Naive thymus-derived CD8-positive, alpha-beta T cell (primary cell): Measurements from ENCODE around the gene DPM2. TPM values are rescaled to one million over a fixed set of nuclear protein-coding genes. Genes with fewer than 3 reads are reported as not detected.

ENCODE experiments used
- ATAC-seq, 2 donors: fragments of 150-1000 bp; cut with Tn5 transposase in 1 of 2; sonication (Bioruptor Pico), chemical (Tn5 transposase) in 1 of 2; 1 replicate in 1 of 2; 2 replicates in 1 of 2; pipeline ENCODE4 v1.10.0; 2021; ENCODE audit warnings: mild to moderate bottlenecking in 2 of 2, moderate library complexity in 2 of 2
- POLR2A ChIA-PET: fragments of 350-600 bp; sonication (Branson Sonifier 250); formaldehyde crosslinking; loops from one replicate; lab custom pipeline; 2021; ENCODE audit warnings: antibody characterized with exemption; lab: Charles Lee
- DNase-seq, 10 donors: peaks; one replicate each; pipeline versions ENCODE4 v3.0.0 to v3.0.0-alpha.2; 2020 to 2022
- H3K27ac Mint-ChIP-seq, 10 donors: one replicate each; pipeline ENCODE4 v1.8.0; 2020 to 2022; ENCODE audit warnings: mild to moderate bottlenecking in 10 of 10, mixed read lengths in 10 of 10, moderate library complexity in 4 of 10, inconsistent platforms in 1 of 10
- H3K27me3 Mint-ChIP-seq, 5 donors: one replicate each; pipeline ENCODE4 v1.8.0; 2021 to 2022; ENCODE audit warnings: mixed read lengths in 5 of 5
- H3K36me3 Mint-ChIP-seq, 3 donors: one replicate each; pipeline ENCODE4 v1.8.0; 2020 to 2022; ENCODE audit warnings: mixed read lengths in 3 of 3, mild to moderate bottlenecking in 2 of 3, inconsistent platforms in 1 of 3
- H3K4me1 Mint-ChIP-seq, 4 donors: one replicate each; pipeline ENCODE4 v1.8.0; 2021 to 2022; ENCODE audit warnings: mixed read lengths in 4 of 4
- H3K4me3 Mint-ChIP-seq, 10 donors: one replicate each; pipeline ENCODE4 v1.8.0; 2020 to 2022; ENCODE audit warnings: mild to moderate bottlenecking in 10 of 10, mixed read lengths in 10 of 10, moderate library complexity in 6 of 10, inconsistent platforms in 1 of 10
- H3K9me3 Mint-ChIP-seq, 9 donors: one replicate each; pipeline ENCODE4 v1.8.0; 2020 to 2022; ENCODE audit warnings: mixed read lengths in 9 of 9, mild to moderate bottlenecking in 3 of 9, inconsistent platforms in 1 of 9, moderate library complexity in 1 of 9
- polyA plus RNA-seq, 3 donors: library from polyadenylated mRNA; unstranded; fragments of 300-500 nt; fragmentation: Illumina TruSeq; gene quantifications; one replicate each; pipeline ENCODE4 v1.2.3, GENCODE V29; 2021
- total RNA-seq, 8 experiments: library from RNA in 2 of 8; stranded (reverse) in 2 of 8; gene quantifications; one replicate each; pipeline ENCODE4 v1.2.3 and lab custom pipeline; 2021 to 2026

DPM2 gene
- total and polyA plus RNA-seq, 5 experiments from 2014 or later, result 28.5 to 74.6 (median 34.7) TPM

DNA sequence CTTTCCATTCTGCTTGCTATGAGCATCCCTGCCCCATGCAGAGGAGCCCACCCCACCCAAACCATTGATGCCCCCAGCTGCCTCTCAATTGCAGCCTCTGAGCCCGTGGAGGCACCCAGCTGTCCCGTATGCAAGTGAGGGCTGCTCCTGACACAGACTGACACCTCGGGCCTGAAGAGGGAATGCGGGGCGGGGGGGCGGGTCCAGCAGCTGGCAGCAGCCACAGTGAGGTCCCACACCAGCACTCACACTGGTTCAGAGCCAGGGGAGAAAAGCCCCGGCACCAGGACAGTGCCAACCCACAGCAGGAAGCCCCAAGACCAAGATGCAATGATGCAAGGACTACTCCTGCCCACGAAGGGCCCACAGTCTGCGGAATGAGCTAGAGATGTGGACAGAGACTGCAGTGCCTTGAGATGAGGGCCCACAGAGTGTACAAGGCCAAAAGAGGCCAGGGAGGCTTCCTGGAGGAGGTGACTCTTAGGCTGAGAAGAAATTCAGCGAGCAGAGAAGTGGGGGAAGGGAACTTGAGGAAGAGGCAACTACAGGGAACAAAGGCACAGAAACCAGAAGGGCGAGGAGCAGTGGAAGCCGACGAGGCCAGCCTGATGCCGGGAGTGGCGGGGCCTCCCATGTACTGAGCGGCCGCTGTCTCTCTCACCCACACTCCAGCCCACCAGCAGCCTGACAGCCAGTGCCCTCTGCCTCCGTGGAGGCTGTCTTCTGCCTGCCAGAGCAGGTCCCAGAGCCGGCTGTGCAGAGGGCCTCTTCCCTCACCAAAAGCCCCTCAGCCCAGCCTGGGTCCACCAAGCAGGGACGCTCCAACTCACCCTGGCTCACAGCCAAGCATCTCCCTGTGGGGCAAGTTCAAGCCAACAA is 33.9 kb upstream of the DPM2 start:
- H3K27me3 Mint-ChIP-seq, result no peaks in the 10 kb centered on the region
- H3K4me1 Mint-ChIP-seq, result peaks cover 59 to 97% (median 94%) of the 10 kb centered on the region in 4 donors
- H3K4me3 Mint-ChIP-seq, result peak overlapping the region; percentile 87 to 99 (median 94)
- DNase-seq (no peak), ATAC-seq (peak; percentile 8 to 15)
- H3K9me3 Mint-ChIP-seq, result no peaks in the 10 kb centered on the region
- H3K36me3 Mint-ChIP-seq, result peaks cover 4 to 54% (median 10%) of the 10 kb centered on the region in 3 donors
- peak overlapping the region; percentile 92 to 100 (median 98) for H3K27ac Mint-ChIP-seq
- POLR2A ChIA-PET, result interaction anchor here (1.0 to 67.4 kb wide), 7 partner anchors 5 to 101 kb away, joined by 3 to 2190 read pairs (median 28); partner anchors contain the start of genes DPM2, EEIG1, NAIF1 and SLC25A25

DNA sequence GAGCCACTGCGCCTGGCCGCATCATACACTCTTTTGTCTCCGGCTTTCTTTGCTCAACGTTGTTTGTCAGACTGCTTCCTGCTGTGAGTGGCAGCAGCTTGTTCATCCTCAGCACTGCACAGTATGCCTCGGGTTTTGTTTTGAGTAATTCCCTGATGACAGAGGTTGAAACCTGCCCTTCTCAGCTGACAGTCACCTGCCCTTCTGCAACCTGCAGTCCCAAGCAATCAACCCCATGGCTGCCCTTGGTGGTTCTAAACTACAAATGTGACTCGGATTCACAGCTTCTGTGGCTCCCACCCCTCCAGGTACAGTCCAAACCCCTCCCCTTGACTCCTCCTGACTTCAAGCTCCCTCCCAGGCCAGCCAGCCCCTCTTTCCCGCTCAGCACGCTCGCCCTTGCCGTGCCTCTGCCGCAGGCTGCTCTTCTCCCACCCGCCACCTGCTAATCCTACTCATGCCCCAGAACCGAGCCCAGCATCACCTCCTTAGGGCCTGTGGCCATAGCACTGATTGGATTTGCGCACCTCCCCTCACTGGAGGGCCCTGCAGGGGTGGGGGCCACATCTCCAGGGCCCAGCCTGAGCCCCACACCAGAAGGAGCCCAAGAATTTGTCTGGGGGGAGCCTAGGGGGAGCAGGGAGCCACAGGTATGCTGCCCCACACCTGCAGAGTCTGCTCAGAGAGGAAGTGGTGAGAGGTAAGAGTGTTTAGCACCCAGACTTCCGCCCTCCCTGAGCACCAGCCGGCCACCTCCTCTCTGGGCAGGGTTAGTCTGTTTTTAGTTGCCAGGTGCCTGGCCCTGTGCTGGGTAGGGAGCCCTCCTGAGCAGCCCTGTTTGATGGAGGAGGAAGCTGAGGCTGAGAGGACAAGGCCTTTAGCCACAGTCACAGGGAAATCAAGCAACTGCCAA is 33.0 kb upstream of the DPM2 start:
- Mint-ChIP-seq H3K4me1 (peaks cover 54 to 97% (median 93%) of the 10 kb centered on the region in 4 donors), H3K27ac (peak overlapping the region; percentile 92 to 100 (median 98)), H3K36me3 (peaks cover 0 to 45% (median 2%) of the 10 kb centered on the region in 3 donors), H3K9me3 (no peaks in the 10 kb centered on the region), H3K27me3 (no peaks in the 10 kb centered on the region), H3K4me3 (peak overlapping the region; percentile 87 to 99 (median 92))
- POLR2A ChIA-PET, result interaction anchor here (0.6 to 67.4 kb wide), 11 partner anchors 5 to 122 kb away, joined by 3 to 2190 read pairs (median 5); partner anchors contain the start of genes DPM2, EEIG1, NAIF1 and SLC25A25
- ATAC-seq (peak; percentile 57 to 75), DNase-seq (peak in 9 of 10 donors; percentile 58 to 87 (median 74))

DNA sequence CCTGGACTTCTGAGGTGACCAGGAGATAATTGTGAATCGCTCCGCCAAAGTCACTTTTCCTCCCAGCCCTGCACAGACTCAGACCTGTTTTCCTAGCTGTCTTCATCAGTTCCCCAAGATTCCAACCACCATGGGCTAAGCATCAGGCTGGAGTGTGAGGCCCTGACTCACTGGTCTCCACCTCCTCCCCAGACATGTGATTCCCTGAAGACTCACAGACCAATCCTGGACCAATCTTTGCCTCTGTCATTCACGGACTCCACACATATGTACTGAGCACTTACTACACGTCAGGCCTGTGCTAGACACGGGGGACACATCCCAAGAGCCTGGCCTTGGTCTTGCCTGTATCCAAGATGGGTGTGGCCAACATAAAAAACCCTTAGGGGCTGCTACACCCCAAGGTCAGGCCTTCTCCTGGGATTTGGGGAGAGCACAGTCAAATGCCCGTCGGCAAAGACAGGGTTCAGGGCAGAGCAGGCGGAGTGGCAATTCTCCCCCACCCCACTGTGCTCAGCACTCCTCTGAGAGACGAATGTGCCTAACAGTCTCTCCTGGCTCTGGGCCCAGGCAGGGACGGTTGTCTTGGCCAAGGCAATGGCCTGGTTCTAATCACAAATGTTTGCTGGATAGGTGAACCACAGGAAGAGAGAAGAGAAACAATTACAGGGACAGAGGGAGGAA is 31.2 kb upstream of the DPM2 start:
- H3K4me1 Mint-ChIP-seq, result peaks cover 53 to 99% (median 94%) of the 10 kb centered on the region in 4 donors
- POLR2A ChIA-PET, result interaction anchor here (5.4 to 67.4 kb wide), 5 partner anchors 3 to 97 kb away, joined by 28 to 2190 read pairs (median 1266); partner anchors contain the start of genes DPM2, EEIG1, NAIF1 and SLC25A25
- H3K4me3 Mint-ChIP-seq, result peak overlapping the region; percentile 87 to 99 (median 92)
- peak overlapping the region; percentile 92 to 100 (median 98) for H3K27ac Mint-ChIP-seq
- H3K27me3 Mint-ChIP-seq, result no peaks in the 10 kb centered on the region
- no peak for ATAC-seq
- H3K9me3 Mint-ChIP-seq, result no peaks in the 10 kb centered on the region
- peaks cover 0 to 36% (median 0%) of the 10 kb centered on the region in 3 donors for H3K36me3 Mint-ChIP-seq
- no peak for DNase-seq

DNA sequence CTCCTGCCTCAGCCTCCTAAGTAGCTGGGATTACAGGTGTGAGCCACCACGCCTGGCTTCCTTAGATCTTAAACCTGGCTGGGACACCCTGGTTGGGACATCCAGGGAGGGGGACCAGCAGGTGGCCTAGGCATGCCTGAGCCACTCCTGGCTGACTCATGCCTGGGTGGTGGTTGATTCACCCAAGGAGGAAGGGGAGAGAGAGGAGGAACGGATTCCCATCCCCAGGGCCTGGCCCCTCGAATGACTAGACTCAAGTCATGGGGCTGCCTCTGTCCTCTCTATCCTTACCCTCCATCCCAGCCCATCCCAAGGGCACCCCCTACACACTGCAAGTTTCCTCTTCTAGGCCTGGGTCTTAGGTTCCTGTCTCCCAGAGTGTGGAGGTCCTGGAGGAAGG is 30.4 kb upstream of the DPM2 start:
- POLR2A ChIA-PET, result interaction anchor here (1.4 to 67.4 kb wide), 5 partner anchors 2 to 183 kb away, joined by 4 to 2190 read pairs (median 737); partner anchors contain the start of genes DPM2, EEIG1, NAIF1 and SLC25A25

DNA sequence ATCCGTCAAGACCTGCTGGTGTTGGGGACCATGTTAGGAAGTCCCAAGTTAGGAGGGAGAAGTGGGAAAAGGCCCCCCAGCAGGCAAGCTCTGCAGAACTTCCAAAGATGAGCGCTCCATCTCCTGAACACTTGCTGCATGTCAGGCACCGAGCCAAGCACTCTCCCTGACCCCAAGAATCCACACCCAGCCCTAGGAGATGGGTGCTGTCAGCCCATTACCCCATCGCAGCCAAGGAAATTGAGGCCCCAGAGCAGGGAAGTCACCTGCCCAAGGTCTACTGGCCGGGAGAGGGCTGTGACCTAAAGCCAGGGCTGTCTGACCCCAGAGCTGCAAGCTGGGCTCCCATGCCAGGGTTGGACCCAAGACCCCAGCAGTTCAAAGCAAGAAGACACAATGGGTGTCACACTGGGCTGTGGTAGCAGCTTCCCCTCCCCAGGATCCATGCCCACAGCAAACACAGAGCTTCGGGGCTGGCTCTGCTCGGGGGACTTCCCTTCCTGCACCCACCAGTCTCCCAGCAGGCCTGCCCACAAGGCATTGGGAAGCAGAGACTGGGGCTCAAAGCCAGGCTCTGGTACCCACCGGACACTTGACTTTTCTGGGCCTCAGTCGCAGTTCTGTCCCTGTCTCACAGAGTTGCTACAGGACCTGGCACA is 29.6 kb upstream of the DPM2 start:
- ATAC-seq (peak in 1 of 2 donors; percentile 6), DNase-seq (no peak)
- POLR2A ChIA-PET, result interaction anchor here (1.4 to 67.4 kb wide), 5 partner anchors 1 to 182 kb away, joined by 4 to 2190 read pairs (median 737); partner anchors contain the start of genes DPM2, EEIG1, NAIF1 and SLC25A25
- H3K4me3 Mint-ChIP-seq, result peak overlapping the region; percentile 87 to 99 (median 92)
- H3K27ac Mint-ChIP-seq, result peak overlapping the region; percentile 92 to 100 (median 98)
- peaks cover 0 to 51% (median 7%) of the 10 kb centered on the region in 3 donors for H3K36me3 Mint-ChIP-seq
- no peaks in the 10 kb centered on the region for H3K27me3 Mint-ChIP-seq
- H3K9me3 Mint-ChIP-seq, result no peaks in the 10 kb centered on the region
- H3K4me1 Mint-ChIP-seq, result peaks cover 64 to 99% (median 98%) of the 10 kb centered on the region in 4 donors

More for the DNA sequence above, 30.4 kb upstream of the DPM2 start:
- Mint-ChIP-seq H3K9me3 (no peaks in the 10 kb centered on the region), H3K27me3 (no peaks in the 10 kb centered on the region), H3K4me3 (peak overlapping the region; percentile 87 to 99 (median 92)), H3K4me1 (peaks cover 61 to 99% (median 98%) of the 10 kb centered on the region in 4 donors), H3K36me3 (peaks cover 0 to 44% (median 3%) of the 10 kb centered on the region in 3 donors), H3K27ac (peak overlapping the region; percentile 92 to 100 (median 98))
- DNase-seq, result no peak
- no peak for ATAC-seq

DNA sequence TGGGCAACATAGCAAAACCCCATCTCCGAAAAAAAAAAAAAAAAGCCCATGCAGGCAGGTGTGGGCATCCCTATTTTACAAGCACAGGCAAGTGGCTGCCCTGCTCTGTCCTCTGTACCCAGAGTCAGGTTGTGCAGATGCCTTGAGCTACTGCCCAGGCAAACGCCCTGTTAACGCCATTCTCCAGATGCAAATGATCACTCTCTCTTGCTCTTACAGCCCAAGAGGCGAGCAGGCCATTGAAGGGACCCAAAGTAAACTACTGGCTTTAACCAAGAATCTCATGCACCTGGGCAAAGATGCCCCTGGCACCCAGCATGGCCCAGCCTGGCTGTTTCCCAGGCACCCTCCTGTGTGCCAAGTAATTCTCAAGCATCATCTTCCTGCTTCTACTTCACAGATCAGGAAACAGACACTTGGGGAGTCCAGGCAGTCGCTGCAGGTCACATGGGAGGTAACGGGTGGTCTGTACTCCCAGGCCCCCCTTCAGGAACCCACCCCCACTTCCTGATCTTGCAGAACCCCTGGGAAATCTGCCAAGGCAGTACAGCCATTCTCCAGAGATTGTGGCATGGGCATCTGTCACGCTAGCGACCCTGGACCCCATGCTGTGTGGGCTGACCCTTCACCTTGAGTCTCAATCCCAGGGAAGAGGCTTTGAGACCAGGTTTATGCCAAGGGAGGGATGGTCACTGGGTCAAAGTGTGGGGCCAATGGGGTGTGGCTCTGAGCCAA is 28.9 kb upstream of the DPM2 start:
- POLR2A ChIA-PET, result interaction anchor here (1.0 to 67.4 kb wide), 5 partner anchors 0 to 182 kb away, joined by 3 to 2190 read pairs (median 737); partner anchors contain the start of genes DPM2 and EEIG1
- peak overlapping the region; percentile 91 to 100 (median 97) for H3K27ac Mint-ChIP-seq

DNA sequence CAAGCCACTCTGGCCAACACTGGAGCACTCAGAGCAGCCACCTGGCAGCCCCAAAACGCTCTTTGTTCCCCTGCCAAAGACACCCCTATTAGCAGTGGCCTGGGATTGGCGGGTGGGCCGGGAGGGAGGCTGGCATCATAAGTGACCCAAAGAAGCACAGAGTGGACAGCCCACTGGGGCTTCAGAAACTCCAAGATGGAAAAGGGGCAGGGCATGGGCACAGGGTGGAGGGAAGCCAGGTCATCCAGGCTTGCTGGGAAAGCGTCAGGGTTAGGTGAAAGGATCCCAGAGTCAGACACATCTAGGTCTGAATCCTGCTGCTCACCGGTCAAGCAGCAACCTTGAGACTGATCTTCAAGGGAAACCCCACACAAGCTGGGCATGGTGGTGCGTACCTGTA is 28.3 kb upstream of the DPM2 start:
- DNase-seq, result no peak
- peak overlapping the region; percentile 92 to 100 (median 97) for H3K27ac Mint-ChIP-seq
- POLR2A ChIA-PET, result interaction anchor here (1.0 to 67.4 kb wide), 4 partner anchors 0 to 106 kb away, joined by 3 to 2190 read pairs (median 1464); partner anchors contain the start of genes DPM2 and EEIG1
- H3K27me3 Mint-ChIP-seq, result no peaks in the 10 kb centered on the region
- H3K4me3 Mint-ChIP-seq, result peak overlapping the region; percentile 87 to 99 (median 92)
- peaks cover 0 to 62% (median 7%) of the 10 kb centered on the region in 3 donors for H3K36me3 Mint-ChIP-seq
- H3K9me3 Mint-ChIP-seq, result no peaks in the 10 kb centered on the region
- ATAC-seq, result no peak
- peaks cover 71 to 99% (median 98%) of the 10 kb centered on the region in 4 donors for H3K4me1 Mint-ChIP-seq

More for the DNA sequence above, 28.9 kb upstream of the DPM2 start:
- no peaks in the 10 kb centered on the region for H3K27me3 Mint-ChIP-seq
- DNase-seq (no peak), ATAC-seq (no peak)
- H3K4me3 Mint-ChIP-seq, result peak overlapping the region; percentile 87 to 99 (median 92)
- H3K9me3 Mint-ChIP-seq, result no peaks in the 10 kb centered on the region
- peaks cover 0 to 56% (median 7%) of the 10 kb centered on the region in 3 donors for H3K36me3 Mint-ChIP-seq
- peaks cover 66 to 99% (median 98%) of the 10 kb centered on the region in 4 donors for H3K4me1 Mint-ChIP-seq

DNA sequence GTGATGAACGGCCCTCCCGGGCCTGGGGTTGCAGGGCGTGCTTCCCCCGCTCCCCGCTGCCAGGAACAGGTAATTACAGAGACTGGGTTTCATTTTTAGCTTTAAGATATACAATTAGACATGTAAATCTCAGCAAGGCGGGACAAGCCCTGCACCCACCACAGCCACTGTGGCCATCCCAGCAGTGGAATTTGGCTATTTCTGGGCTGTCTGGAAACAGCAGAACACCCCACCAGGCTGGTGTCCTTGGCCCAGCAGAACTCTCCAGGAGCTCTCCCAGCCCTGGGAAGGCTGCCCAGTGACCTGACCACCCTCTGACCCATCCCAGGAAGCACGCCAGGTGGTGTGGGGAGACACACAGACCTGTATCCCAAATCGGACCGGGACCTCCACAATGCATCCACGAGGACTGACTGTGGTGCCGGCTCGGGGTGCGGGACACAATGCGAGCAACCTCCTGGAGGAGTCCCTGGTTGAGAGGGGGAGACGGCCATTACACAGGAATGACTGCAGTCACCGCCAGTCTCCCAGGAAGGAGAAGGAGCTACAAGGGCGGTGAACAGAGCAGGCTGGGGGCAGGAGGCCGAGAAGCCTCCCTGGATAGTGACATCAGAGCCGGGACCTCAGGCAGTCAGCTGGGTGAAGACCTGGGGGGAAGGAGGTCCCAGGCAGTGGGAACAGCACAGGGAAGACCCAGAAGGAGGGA is 25.9 kb upstream of the DPM2 start:
- Mint-ChIP-seq H3K27ac (peak overlapping the region; percentile 89 to 100 (median 97)), H3K4me1 (peaks cover 73 to 99% (median 98%) of the 10 kb centered on the region in 4 donors), H3K4me3 (peak overlapping the region; percentile 70 to 97 (median 88)), H3K9me3 (no peaks in the 10 kb centered on the region), H3K27me3 (no peaks in the 10 kb centered on the region), H3K36me3 (peaks cover 0 to 57% (median 7%) of the 10 kb centered on the region in 3 donors)
- POLR2A ChIA-PET, result interaction anchor here (36.1 to 67.4 kb wide), 3 partner anchors 3 to 65 kb away, joined by 737 to 2190 read pairs (median 2190); partner anchors contain the start of genes DPM2 and EEIG1
- DNase-seq (no peak), ATAC-seq (peak; percentile 10 to 28)

DNA sequence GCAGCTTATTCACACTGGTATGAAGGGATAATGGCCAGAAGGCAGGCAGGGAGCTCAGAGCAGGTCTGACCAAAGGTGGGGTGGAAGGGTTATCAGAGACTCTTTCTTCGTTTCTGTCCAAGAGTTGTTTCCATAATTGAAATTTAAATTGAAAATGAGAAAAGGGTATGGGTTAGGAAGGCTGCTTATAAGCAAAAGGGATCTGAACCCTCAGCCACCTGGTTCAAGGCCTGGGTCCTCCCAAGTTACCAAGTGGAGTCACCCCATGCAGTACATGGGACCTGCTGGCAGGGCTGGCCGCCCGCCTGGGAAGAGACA is 25.3 kb upstream of the DPM2 start:
- H3K4me1 Mint-ChIP-seq, result peaks cover 70 to 99% (median 96%) of the 10 kb centered on the region in 4 donors
- H3K36me3 Mint-ChIP-seq, result peaks cover 0 to 55% (median 7%) of the 10 kb centered on the region in 3 donors
- ATAC-seq, result no peak
- H3K9me3 Mint-ChIP-seq, result no peaks in the 10 kb centered on the region
- H3K27me3 Mint-ChIP-seq, result no peaks in the 10 kb centered on the region
- peak overlapping the region; percentile 70 to 97 (median 88) for H3K4me3 Mint-ChIP-seq
- peak overlapping the region; percentile 89 to 100 (median 97) for H3K27ac Mint-ChIP-seq
- POLR2A ChIA-PET, result interaction anchor here (36.1 to 67.4 kb wide), 3 partner anchors 3 to 66 kb away, joined by 737 to 2190 read pairs (median 2190); partner anchors contain the start of genes DPM2 and EEIG1
- no peak for DNase-seq
